ENCODE measurements around the gene TACC2. TPM values are rescaled to one million over a fixed set of nuclear protein-coding genes. Genes with fewer than 3 reads are reported as not detected.

The TACC2 gene
- total RNA-seq, 1 experiment from 2014 or later, result 15.8 TPM

DNA sequence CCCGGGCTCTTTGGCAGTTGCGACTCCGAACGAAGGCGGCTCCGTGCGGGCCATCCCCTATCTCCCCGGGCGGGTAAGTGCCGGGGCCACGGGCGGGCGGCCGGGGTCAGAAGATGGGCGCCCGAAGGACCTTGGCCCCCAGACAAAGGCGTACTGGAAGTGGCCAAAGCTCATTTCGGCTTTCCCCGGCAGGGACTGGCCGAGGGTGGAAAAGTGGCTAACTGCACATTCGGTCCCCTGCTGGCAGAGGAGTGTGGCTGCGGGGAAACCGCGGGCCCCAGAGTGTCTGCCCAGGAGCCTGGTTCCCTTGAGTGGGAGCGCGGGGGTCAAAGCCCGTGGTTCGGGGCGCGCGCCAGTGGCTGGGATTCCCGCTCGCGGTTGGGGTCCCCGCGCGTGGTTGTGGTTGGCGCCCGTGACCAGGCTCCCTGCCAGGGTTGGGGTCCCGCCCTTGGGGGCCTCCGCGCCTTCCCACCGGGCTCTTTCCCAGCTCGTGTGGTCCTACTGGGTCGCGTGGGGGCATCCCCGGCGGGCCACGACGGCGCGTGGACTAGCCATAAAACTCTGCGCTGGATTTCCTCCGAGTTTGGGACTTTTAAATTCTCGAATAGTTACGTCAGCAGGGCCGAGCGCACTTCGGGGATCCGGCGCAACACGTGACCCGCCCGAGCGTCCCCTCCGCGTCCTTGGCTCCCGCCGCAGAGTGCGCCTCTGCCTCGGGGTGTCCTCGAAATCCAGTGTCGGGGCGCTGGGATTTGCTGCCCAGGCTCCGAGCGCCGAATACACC is 124.4 kb downstream of the TACC2 start:
- H4K20me1 ChIP-seq (ENCODE audit: insufficient read depth), result no peaks in the 10 kb centered on the region; the same call in 1 of the 2 replicates
- H3K4me1 ChIP-seq (replicated peaks; ENCODE audit: insufficient read depth), result peaks cover 8% of the 10 kb centered on the region
- H3K4me3 ChIP-seq, result peak overlapping the region; percentile 88
- H3K9me2 ChIP-seq (ENCODE audit: insufficient read depth), result no peaks in the 10 kb centered on the region
- BruUV-seq (replicated peaks), result TSS peak; percentile 83
- H2AFZ ChIP-seq, result peak overlapping the region; percentile 82
- H3K4me2 ChIP-seq, result peak overlapping the region; percentile 75
- no peaks in the 10 kb centered on the region for H3K9me3 ChIP-seq (ENCODE audit: insufficient read depth, low read depth)
- peak; percentile 46 to 49 for DNase-seq
- H3K79me2 ChIP-seq (ENCODE audit: low read depth), result peaks cover 27% of the 10 kb centered on the region
- no peaks in the 10 kb centered on the region for H3K36me3 ChIP-seq (ENCODE audit: low read depth)
- no peaks in the 10 kb centered on the region for H3K27me3 ChIP-seq (ENCODE audit: insufficient read depth, low read depth)
- CTCF ChIA-PET, result interaction anchor here (0.6 to 1.0 kb wide), 3 partner anchors 53 to 62 kb away, joined by 3 to 4 read pairs (median 3); no protein-coding TSS in a partner anchor
- H3F3A ChIP-seq (ENCODE audit: insufficient read depth, low read depth), result 0 out of 2 replicates have a peak, but pooled peaks cover 7% of the 10 kb centered on the region
- POLR2A ChIA-PET (ENCODE audit: unreplicated experiment), result interaction anchor here (0.7 kb wide), 1 partner anchor 57 kb away, joined by 4 read pairs; no protein-coding TSS in a partner anchor
- TF ChIP-seq EZH2 (IDR thresholded peaks at IDR 0.05; ENCODE audit: low read depth) (no peak), CTCF (conservative IDR thresholded peaks at IDR 0.05) (peak; percentile 58)
- H3K27ac ChIP-seq, result peak overlapping the region; percentile 90
- intact Hi-C loops (cut with micrococcal nuclease; ENCODE audit: unreplicated experiment), result loop anchor here (1.0 to 5.0 kb wide), 3 partner anchors 27 to 186 kb away; partner anchors contain the start of gene ATE1

DNA sequence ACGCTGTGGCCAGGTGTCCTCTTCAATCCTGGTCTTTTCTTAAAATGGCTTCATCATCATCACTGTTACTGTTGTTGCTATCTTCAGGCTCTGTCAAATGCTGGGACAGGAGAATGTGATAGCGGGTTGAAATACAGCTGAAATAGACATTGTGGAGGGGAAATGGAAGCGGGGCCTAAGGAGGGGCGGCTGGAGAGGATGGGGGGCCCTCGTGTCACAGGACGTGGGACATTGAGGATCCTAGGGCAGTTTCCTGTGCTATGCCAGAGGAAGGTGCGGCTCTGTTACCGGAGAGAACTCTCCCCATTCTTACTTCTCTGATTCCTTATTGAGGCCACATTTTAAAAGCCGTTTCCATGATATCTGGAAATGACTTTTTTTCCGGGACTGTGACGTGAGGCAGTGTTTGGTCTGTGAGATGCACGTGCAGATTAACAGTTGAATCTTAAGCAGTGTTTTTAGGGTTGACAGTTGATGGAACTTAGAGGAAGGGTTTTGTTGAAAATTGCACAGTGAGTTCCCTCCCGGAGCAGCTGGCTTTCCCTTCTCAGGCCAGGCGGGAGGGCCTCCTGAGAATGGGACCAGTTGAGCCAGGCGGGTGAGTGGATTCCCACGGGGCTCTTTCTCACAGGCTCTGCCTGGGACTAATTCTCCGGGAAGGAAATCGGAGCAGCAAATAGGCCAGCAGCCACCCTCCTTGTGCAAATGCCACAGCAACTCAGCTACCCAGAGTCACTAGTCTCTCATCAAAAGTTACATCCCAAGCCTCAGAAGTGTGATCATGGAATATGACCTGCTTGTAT is 125.2 kb downstream of the TACC2 start:
- TF ChIP-seq CTCF (conservative IDR thresholded peaks at IDR 0.05) (no peak), EZH2 (IDR thresholded peaks at IDR 0.05; ENCODE audit: low read depth) (no peak)
- Histone ChIP-seq H3K9me3 (ENCODE audit: insufficient read depth, low read depth) (no peaks in the 10 kb centered on the region), H3K27me3 (ENCODE audit: insufficient read depth, low read depth) (no peaks in the 10 kb centered on the region), H3K79me2 (ENCODE audit: low read depth) (peaks cover 27% of the 10 kb centered on the region), H2AFZ (peak overlapping the region; percentile 82), H3F3A (ENCODE audit: insufficient read depth, low read depth) (0 out of 2 replicates have a peak, but pooled peaks cover 7% of the 10 kb centered on the region), H3K36me3 (ENCODE audit: low read depth) (no peaks in the 10 kb centered on the region), H4K20me1 (ENCODE audit: insufficient read depth) (no peaks in the 10 kb centered on the region; the same call in 1 of the 2 replicates), H3K4me2 (peak overlapping the region; percentile 75), H3K9me2 (ENCODE audit: insufficient read depth) (no peaks in the 10 kb centered on the region), H3K4me1 (replicated peaks; ENCODE audit: insufficient read depth) (peaks cover 8% of the 10 kb centered on the region), H3K4me3 (peak overlapping the region; percentile 88), H3K27ac (peak overlapping the region; percentile 90; the same call in 1 of the 2 replicates)
- DNase-seq, result no peak
- TSS peak; percentile 31 for BruUV-seq (replicated peaks)
- CTCF ChIA-PET, result no interaction called here
- intact Hi-C loops (cut with micrococcal nuclease; ENCODE audit: unreplicated experiment), result loop anchor here (1.0 to 5.0 kb wide), 3 partner anchors 27 to 187 kb away; partner anchors contain the start of gene ATE1
- POLR2A ChIA-PET (ENCODE audit: unreplicated experiment), result interaction anchor here (0.6 kb wide), 1 partner anchor 150 kb away, joined by 5 read pairs; no protein-coding TSS in a partner anchor

DNA sequence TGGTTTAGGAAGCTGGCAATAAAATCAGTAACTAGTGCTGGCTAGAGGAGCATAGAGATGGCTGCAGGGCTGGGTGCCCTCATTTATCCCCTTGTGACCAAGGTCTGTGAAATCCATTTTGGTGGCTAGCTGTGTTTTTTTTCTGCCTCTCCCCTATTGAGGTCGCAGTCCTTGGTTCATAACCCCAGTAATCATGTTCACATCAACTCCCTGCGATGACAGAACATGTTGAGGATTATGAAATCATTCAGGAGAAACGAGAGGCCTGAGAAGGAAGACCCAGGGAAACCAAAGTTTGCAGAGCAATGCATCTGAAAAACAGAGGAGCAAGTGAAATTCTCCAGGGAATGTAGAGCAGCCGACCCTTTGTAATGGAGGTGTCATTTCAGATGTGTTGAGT is 126.9 kb downstream of the TACC2 start:
- H3K27me3 ChIP-seq (ENCODE audit: insufficient read depth, low read depth), result no peaks in the 10 kb centered on the region
- ChIA-PET CTCF (no interaction called here), POLR2A (ENCODE audit: unreplicated experiment) (interaction anchor here (0.6 kb wide), 1 partner anchor 62 kb away, joined by 6 read pairs; no protein-coding TSS in a partner anchor)
- no peak overlapping the region for H3K4me3 ChIP-seq
- H3K79me2 ChIP-seq (ENCODE audit: low read depth), result peaks cover 27% of the 10 kb centered on the region
- DNase-seq, result no peak
- intact Hi-C loops (cut with micrococcal nuclease; ENCODE audit: unreplicated experiment), result no loop called here
- TF ChIP-seq CTCF (conservative IDR thresholded peaks at IDR 0.05), result no peak
- no peak for TF ChIP-seq EZH2 (IDR thresholded peaks at IDR 0.05; ENCODE audit: low read depth)
- no peak overlapping the region for H3K27ac ChIP-seq
- H4K20me1 ChIP-seq (ENCODE audit: insufficient read depth), result no peaks in the 10 kb centered on the region; the same call in 1 of the 2 replicates
- no TSS peak for BruUV-seq (replicated peaks)
- H3K4me2 ChIP-seq, result no peak overlapping the region
- H3K36me3 ChIP-seq (ENCODE audit: low read depth), result no peaks in the 10 kb centered on the region
- no peak overlapping the region for H2AFZ ChIP-seq
- no peaks in the 10 kb centered on the region for H3K9me2 ChIP-seq (ENCODE audit: insufficient read depth)
- H3K9me3 ChIP-seq (ENCODE audit: insufficient read depth, low read depth), result no peaks in the 10 kb centered on the region
- H3K4me1 ChIP-seq (replicated peaks; ENCODE audit: insufficient read depth), result peaks cover 8% of the 10 kb centered on the region
- H3F3A ChIP-seq (ENCODE audit: insufficient read depth, low read depth), result 0 out of 2 replicates have a peak, but pooled peaks cover 7% of the 10 kb centered on the region
